NCI-H2029 treated with DMSO at 0.1 percent for 48 hours (cell line): ENCODE results near the gene HEYL.
"Not testable (repeated sequence)": the region's sequence is repeated elsewhere in the genome, so short reads cannot be mapped to it uniquely, and the experiment has no call there.

ENCODE experiments used
- DNase-seq: peaks from one replicate; lab custom pipeline; 2025; lab: John Stamatoyannopoulos, UW

The HEYL gene

GRCh38 chr1:39635871-39636210 lies 3.6 kb downstream of the HEYL start:
- no peak for DNase-seq

GRCh38 chr1:39635205-39635870 lies 4.1 kb downstream of the HEYL start:
- no peak for DNase-seq

- no peak for DNase-seq
These were observed 6.0 kb downstream of the HEYL start for GRCh38 chr1:39633422-39633821.

GRCh38 chr1:39632682-39633417 lies 6.6 kb downstream of the HEYL start:
- DNase-seq, result peak; percentile 79

GRCh38 chr1:39632323-39632681 lies 7.1 kb downstream of the HEYL start:
- no peak for DNase-seq

- no peak for DNase-seq
These were observed 7.8 kb downstream of the HEYL start for GRCh38 chr1:39631361-39632322.

GRCh38 chr1:39628807-39629350 lies 10.6 kb downstream of the HEYL start:
- no peak for DNase-seq

GRCh38 chr1:39626646-39627045 lies 12.8 kb downstream of the HEYL start:
- DNase-seq, result no peak

- no peak for DNase-seq
These were observed 13.8 kb downstream of the HEYL start for GRCh38 chr1:39625462-39626273.

GRCh38 chr1:39625009-39625408 lies 14.4 kb downstream of the HEYL start:
- DNase-seq, result no peak

- DNase-seq, result no peak
These were observed 16.4 kb downstream of the HEYL start for GRCh38 chr1:39623053-39623452.

GRCh38 chr1:39622427-39622826 lies 17.0 kb downstream of the HEYL start:
- DNase-seq, result no peak

GRCh38 chr1:39620659-39621165 lies 18.7 kb downstream of the HEYL start:
- no peak for DNase-seq

GRCh38 chr1:39617488-39618049 lies 21.9 kb downstream of the HEYL start:
- DNase-seq, result no peak

- peak; percentile 72 for DNase-seq
These were observed 24.3 kb downstream of the HEYL start for GRCh38 chr1:39615086-39615673.

- DNase-seq, result no peak
These were observed 25.0 kb downstream of the HEYL start for GRCh38 chr1:39614488-39614887.

GRCh38 chr1:39613250-39613649 lies 26.2 kb downstream of the HEYL start:
- DNase-seq, result no peak

GRCh38 chr1:39609618-39610331 lies 29.7 kb downstream of the HEYL start:
- DNase-seq, result peak; percentile 95

- no peak for DNase-seq
These were observed 30.5 kb downstream of the HEYL start for GRCh38 chr1:39608921-39609320.

GRCh38 chr1:39603677-39604076 lies 35.8 kb downstream of the HEYL start:
- not testable (repeated sequence) for DNase-seq
